K562 (cell line): ENCODE data around the gene KCTD19. TPM values are rescaled to one million over a fixed set of nuclear protein-coding genes. Genes with fewer than 3 reads are reported as not detected.

Experiments used
- ETV5 ChIP-seq: sonication (generic); formaldehyde crosslinking; IDR thresholded peaks from 2 replicates; pipeline ENCODE4 v1.4.0; 2020; ENCODE audit warnings: low read depth, mild to moderate bottlenecking, missing genetic modification reagents
- GTF2E2 ChIP-seq: fragments of 200-800 bp; sonication (Bioruptor generic); IDR thresholded peaks from 2 replicates; pipeline ENCODE4 v1.6.1; 2016; ENCODE audit warnings: missing genetic modification characterization, missing compliant biosample characterization
- NFXL1 ChIP-seq: fragments of 450-650 bp; formaldehyde crosslinking; IDR thresholded peaks from 2 replicates; pipeline ENCODE4 v1.4.0; 2021; ENCODE audit warnings: mild to moderate bottlenecking
- PHF20 ChIP-seq: fragments of 450-650 bp; IDR thresholded peaks from 2 replicates; pipeline ENCODE4 v1.6.1; 2018; ENCODE audit not compliant: partially characterized antibody
- POLR2AphosphoS2 ChIP-seq: IDR thresholded peaks from 2 replicates; pipeline ENCODE4 v1.6.1; 2012; ENCODE audit warnings: low read length, improper control_type of control experiment
- RBM39 ChIP-seq: fragments of 200-400 bp; formaldehyde crosslinking; optimal IDR thresholded peaks from 2 replicates; pipeline ENCODE3; 2018; ENCODE audit warnings: low read depth, low read length
- SRSF1 ChIP-seq: fragments of 200-400 bp; formaldehyde crosslinking; IDR thresholded peaks from 2 replicates; pipeline ENCODE4 v1.6.1; 2017; ENCODE audit warnings: mild to moderate bottlenecking, low read depth, low read length, moderate library complexity
- TCF7 ChIP-seq: sonication (generic); IDR thresholded peaks from 2 replicates; pipeline ENCODE4 v1.6.1; 2016; ENCODE audit warnings: antibody characterized with exemption, borderline replicate concordance
- TFAM ChIP-seq: fragments of 250-450 bp; sonication (Bioruptor Pico); conservative IDR thresholded peaks from 2 replicates; pipeline ENCODE4 v1.5.0; 2021; ENCODE audit warnings: mild to moderate bottlenecking, moderate library complexity
- ZC3H11A ChIP-seq: IDR thresholded peaks from 2 replicates; pipeline ENCODE4 v1.6.1; 2012; ENCODE audit warnings: low read depth, low read length, improper control_type of control experiment
- ZNF347 ChIP-seq: fragments of 450-650 bp; formaldehyde crosslinking; IDR thresholded peaks from 2 replicates; pipeline ENCODE4 v1.4.0; 2020; ENCODE audit warnings: low read depth, mild to moderate bottlenecking, moderate library complexity
- polyA plus RNA-seq, 8 experiments: library from polyadenylated mRNA; depleted of rRNA in 4 of 8; stranded (reverse) in 5 of 8; unstranded in 3 of 8; fragments of >200 nt; fragmentation: Nextera tagmentation in 2 of 8; fragmentation: Illumina TruSeq in 1 of 8; extraction: Ambion mirVana in 2 of 8; extraction: Trizol in 1 of 8; gene quantifications; 2 replicates each; pipeline versions ENCODE4 v1.2.1 to v1.2.3, GENCODE V29; 2011 to 2014; ENCODE audit warnings: inconsistent platforms in 1 of 8, missing spikeins in 1 of 8
- total RNA-seq, 7 experiments: library from RNA; depleted of rRNA in 6 of 7; stranded (reverse); fragments of >200 nt in 6 of 7; fragmentation: Illumina TruSeq in 2 of 7; extraction: Trizol in 2 of 7; gene quantifications; 2 replicates each; pipeline versions ENCODE4 v1.2.1 to v1.2.3, GENCODE V29; 2011 to 2021; ENCODE audit warnings: low replicate concordance in 1 of 7
- TF ChIP-seq, protein P1 (sequence below): fragments of 250-450 bp; sonication (Bioruptor Pico); IDR thresholded peaks from 2 replicates; pipeline ENCODE4 v1.5.0; 2022; ENCODE audit warnings: mild to moderate bottlenecking
- TF ChIP-seq, protein P2 (sequence below): fragments of 250-450 bp; sonication (Bioruptor Pico); IDR thresholded peaks from 2 replicates; pipeline ENCODE4 v1.4.0; 2020
- TF ChIP-seq, protein P3 (sequence below): sonication (generic); formaldehyde crosslinking; IDR thresholded peaks from 2 replicates; pipeline ENCODE4 v1.8.0; 2022; ENCODE audit warnings: mild to moderate bottlenecking, missing genetic modification reagents
- TF ChIP-seq, protein P4 (sequence below): sonication (generic); formaldehyde crosslinking; IDR thresholded peaks from 2 replicates; pipeline ENCODE4 v1.8.1; 2023; ENCODE audit warnings: mild to moderate bottlenecking, missing genetic modification reagents
- TF ChIP-seq, protein P5 (sequence below): fragments of 450-650 bp; IDR thresholded peaks from 2 replicates; pipeline ENCODE4 v1.6.1; 2016; ENCODE audit warnings: missing biosample characterization, missing genetic modification characterization

The KCTD19 gene
- total and polyA plus RNA-seq, 9 of the 15 experiments (the other 6 are each of a cell fraction or from before 2014, with no cell fraction given): 0.03 to 0.91 (median 0.22) TPM; not detected in 2

DNA sequence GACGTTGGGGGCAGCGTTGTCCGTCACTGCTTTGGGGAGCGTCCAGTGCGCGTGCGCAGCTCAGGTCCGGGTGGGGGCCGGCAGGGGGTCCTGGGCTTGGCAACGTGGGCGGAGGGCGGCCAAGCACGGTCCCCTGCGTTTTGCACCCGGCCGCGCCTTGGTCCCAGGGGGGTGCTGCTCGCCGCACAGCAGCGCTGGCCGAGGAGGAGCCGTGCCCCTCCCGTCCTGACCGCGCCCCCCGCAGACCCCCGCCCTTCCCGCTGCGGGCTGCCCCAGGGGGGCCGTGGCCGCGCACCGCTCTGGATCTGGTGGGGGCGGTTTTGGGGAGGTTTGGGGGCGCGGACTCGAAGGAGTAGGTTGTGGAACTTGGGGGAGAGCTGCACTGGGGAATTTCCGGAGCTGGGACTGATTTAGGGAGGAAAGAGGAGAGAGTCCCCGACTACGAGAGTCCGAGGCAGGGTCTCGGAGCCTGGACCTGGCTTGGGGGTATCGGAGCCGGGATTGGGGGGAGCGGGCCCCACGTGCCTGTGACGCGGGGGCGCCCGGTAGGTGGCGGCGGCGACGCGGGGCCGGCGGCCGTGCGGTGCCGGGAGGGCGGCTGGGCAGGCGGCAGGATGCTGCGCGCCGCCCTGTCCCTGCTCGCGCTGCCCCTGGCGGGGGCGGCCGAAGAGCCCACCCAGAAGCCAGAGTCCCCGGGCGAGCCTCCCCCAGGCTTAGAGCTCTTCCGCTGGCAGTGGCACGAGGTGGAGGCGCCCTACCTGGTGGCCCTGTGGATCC, 78.0 kb downstream of the KCTD19 start, which contains the start of gene SLC9A5 (continued):
- TF ChIP-seq NFXL1 (CRISPR knock-in tag) (no peak), RBM39 (no peak), ETV5 (CRISPR knock-in tag) (no peak), PHF20 (no peak), SRSF1 (no peak), GTF2E2 (tag) (no peak), TFAM (CRISPR knock-in tag) (no peak), POLR2AphosphoS2 (no peak), TCF7 (no peak), ZNF347 (CRISPR knock-in tag) (no peak), ZC3H11A (no peak)
- TF ChIP-seq, protein P1, sequence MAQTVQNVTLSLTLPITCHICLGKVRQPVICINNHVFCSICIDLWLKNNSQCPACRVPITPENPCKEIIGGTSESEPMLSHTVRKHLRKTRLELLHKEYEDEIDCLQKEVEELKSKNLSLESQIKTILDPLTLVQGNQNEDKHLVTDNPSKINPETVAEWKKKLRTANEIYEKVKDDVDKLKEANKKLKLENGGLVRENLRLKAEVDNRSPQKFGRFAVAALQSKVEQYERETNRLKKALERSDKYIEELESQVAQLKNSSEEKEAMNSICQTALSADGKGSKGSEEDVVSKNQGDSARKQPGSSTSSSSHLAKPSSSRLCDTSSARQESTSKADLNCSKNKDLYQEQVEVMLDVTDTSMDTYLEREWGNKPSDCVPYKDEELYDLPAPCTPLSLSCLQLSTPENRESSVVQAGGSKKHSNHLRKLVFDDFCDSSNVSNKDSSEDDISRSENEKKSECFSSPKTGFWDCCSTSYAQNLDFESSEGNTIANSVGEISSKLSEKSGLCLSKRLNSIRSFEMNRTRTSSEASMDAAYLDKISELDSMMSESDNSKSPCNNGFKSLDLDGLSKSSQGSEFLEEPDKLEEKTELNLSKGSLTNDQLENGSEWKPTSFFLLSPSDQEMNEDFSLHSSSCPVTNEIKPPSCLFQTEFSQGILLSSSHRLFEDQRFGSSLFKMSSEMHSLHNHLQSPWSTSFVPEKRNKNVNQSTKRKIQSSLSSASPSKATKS (CRISPR knock-in tag): no peak
- TF ChIP-seq, protein P2, sequence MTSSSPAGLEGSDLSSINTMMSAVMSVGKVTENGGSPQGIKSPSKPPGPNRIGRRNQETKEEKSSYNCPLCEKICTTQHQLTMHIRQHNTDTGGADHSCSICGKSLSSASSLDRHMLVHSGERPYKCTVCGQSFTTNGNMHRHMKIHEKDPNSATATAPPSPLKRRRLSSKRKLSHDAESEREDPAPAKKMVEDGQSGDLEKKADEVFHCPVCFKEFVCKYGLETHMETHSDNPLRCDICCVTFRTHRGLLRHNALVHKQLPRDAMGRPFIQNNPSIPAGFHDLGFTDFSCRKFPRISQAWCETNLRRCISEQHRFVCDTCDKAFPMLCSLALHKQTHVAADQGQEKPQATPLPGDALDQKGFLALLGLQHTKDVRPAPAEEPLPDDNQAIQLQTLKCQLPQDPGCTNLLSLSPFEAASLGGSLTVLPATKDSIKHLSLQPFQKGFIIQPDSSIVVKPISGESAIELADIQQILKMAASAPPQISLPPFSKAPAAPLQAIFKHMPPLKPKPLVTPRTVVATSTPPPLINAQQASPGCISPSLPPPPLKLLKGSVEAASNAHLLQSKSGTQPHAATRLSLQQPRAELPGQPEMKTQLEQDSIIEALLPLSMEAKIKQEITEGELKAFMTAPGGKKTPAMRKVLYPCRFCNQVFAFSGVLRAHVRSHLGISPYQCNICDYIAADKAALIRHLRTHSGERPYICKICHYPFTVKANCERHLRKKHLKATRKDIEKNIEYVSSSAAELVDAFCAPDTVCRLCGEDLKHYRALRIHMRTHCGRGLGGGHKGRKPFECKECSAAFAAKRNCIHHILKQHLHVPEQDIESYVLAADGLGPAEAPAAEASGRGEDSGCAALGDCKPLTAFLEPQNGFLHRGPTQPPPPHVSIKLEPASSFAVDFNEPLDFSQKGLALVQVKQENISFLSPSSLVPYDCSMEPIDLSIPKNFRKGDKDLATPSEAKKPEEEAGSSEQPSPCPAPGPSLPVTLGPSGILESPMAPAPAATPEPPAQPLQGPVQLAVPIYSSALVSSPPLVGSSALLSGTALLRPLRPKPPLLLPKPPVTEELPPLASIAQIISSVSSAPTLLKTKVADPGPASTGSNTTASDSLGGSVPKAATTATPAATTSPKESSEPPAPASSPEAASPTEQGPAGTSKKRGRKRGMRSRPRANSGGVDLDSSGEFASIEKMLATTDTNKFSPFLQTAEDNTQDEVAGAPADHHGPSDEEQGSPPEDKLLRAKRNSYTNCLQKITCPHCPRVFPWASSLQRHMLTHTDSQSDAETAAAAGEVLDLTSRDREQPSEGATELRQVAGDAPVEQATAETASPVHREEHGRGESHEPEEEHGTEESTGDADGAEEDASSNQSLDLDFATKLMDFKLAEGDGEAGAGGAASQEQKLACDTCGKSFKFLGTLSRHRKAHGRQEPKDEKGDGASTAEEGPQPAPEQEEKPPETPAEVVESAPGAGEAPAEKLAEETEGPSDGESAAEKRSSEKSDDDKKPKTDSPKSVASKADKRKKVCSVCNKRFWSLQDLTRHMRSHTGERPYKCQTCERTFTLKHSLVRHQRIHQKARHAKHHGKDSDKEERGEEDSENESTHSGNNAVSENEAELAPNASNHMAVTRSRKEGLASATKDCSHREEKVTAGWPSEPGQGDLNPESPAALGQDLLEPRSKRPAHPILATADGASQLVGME (CRISPR knock-in tag): no peak
- TF ChIP-seq, protein P3, sequence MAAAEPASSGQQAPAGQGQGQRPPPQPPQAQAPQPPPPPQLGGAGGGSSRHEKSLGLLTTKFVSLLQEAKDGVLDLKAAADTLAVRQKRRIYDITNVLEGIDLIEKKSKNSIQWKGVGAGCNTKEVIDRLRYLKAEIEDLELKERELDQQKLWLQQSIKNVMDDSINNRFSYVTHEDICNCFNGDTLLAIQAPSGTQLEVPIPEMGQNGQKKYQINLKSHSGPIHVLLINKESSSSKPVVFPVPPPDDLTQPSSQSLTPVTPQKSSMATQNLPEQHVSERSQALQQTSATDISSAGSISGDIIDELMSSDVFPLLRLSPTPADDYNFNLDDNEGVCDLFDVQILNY: no peak
- TF ChIP-seq, protein P4, sequence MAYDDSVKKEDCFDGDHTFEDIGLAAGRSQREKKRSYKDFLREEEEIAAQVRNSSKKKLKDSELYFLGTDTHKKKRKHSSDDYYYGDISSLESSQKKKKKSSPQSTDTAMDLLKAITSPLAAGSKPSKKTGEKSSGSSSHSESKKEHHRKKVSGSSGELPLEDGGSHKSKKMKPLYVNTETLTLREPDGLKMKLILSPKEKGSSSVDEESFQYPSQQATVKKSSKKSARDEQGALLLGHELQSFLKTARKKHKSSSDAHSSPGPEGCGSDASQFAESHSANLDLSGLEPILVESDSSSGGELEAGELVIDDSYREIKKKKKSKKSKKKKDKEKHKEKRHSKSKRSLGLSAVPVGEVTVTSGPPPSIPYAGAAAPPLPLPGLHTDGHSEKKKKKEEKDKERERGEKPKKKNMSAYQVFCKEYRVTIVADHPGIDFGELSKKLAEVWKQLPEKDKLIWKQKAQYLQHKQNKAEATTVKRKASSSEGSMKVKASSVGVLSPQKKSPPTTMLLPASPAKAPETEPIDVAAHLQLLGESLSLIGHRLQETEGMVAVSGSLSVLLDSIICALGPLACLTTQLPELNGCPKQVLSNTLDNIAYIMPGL (CRISPR knock-in tag): no peak
- TF ChIP-seq, protein P5, sequence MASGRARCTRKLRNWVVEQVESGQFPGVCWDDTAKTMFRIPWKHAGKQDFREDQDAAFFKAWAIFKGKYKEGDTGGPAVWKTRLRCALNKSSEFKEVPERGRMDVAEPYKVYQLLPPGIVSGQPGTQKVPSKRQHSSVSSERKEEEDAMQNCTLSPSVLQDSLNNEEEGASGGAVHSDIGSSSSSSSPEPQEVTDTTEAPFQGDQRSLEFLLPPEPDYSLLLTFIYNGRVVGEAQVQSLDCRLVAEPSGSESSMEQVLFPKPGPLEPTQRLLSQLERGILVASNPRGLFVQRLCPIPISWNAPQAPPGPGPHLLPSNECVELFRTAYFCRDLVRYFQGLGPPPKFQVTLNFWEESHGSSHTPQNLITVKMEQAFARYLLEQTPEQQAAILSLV (tag): no peak
